Measurements from ENCODE around the gene BRAT1.

The BRAT1 gene

DNA sequence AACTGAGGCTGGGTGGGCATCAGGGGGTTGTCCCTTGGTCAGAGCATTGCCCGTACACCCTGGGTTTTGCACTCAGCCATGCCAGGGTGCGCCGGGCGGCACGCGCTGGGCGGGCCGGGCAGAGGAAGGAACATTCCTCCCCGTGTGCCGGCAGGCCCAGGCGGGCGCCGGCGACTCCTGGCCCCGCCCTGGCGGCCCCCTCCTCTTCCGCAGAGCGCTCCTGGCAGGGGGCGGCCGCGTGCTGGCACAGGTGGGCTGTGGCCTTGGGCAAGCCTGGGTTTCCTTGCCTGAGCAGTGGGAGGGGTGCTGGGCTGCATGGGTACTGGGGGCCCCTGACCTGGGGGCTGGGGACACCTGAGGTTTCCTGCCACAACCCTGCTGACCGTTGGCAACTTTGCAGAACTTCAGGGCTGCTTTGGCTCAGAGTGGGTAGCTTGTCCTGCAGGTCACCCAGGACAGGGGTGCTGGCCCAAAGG is 31.8 kb downstream of the BRAT1 start:
- no peak for DNase-seq

DNA sequence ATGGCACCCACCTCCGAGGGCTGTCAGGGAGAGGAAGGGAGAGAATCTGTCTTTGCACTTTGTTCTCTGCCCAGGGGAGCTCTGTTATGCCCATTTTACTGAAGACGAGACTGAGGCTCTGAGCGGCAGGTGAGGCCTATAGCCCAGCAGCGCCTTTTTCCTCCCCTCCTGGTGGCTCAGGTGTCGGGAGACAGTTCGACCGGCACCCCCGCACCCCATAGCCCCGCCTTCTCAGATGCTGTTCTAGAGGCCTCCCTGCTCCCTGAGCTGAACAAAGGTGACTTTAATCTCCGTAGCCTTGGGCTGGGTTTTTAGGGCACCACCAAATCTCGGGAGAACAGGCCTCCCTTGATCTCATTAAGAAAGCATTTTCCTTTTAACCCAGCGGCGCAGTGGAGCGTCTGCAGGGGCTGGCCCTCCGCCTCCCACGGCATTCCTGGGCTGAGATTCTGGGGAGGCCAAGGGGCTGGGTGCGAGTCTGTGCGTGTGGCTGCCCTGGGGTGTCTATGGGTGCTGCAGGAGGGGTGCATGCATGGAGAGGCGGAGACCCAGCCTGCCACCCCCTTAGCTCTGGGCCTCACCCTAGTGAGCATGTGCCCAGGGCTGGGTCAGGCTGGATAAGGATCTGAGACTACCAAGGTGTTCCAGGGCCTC is 32.4 kb downstream of the BRAT1 start:
- DNase-seq = no peak

DNA sequence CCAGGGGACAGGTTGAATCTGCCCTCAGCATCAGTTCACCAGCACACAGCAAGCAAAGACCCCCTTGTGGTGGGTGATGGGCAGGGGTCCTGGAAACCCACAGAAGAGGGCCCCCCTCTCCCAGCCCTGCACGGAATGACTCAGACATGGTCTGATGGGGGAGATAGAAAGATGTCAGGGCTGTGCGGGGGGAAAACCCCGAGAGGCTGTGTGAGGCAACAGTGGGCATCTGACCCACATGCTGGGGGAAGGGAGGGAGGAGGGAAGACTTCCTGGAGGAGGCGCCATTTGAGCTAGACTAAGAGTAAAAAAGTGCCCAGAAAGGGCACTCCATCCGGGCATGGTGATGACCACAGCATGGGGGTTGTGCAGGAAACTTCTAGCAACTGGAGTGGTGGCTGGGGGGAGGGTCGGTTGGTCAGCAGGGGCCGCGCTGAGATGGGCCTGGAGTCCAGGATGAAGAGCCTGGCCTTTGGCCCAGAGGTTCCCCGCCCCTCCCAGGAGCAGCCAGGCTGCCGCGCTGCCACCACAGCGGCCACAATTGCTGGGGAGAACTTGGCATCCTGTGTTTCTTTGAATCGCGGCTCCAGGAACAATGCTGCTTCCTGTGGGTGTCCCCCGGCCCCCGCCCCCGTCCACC is 33.3 kb downstream of the BRAT1 start:
- peak; percentile 80 for DNase-seq

DNA sequence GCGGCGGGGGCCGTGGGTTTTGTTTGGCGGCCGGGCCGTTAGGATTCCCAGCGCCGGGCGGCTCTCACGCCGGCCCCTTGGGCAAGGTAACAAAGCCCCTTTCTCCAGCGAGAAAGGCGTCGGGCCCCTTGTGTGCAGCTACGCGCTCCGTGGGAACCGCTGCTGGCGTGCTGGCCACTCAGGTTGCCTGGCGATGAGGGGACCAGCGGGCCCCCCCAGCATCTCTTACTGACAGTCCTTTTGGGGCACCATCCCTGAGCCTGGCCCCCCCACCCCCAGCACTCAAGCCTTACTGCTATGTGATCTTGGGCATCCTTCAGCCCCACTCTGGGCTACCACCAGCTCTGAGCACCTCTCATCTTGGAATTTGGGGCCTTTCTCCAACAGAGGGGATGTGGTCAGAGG is 34.0 kb downstream of the BRAT1 start:
- DNase-seq = no peak

DNA sequence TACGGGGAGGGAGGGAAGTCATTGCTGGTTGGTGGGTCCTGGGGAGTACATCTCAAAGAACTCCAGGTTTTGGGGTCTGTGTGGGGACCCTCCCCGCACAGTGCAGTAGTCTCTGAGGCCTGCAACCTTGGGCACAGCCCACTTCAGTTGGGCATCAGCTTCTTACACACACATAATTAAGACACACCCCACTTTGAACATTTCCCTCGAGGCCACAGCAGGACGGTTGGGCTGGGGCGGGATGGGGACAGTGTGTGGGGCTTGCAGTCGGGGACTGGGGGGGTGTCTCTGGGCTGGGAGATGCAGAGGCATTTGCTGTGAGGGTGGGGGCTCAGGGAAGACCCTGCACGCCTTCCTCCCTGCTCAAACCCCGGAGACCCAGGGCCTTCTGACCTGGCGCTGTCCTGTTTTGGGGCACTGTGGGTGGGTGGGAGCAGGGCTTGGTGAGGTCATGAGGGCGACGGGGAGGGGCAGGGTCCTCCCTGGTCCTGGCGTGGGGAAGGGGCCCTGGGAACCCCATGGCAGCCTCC is 34.5 kb downstream of the BRAT1 start:
- DNase-seq = peak; percentile 57

DNA sequence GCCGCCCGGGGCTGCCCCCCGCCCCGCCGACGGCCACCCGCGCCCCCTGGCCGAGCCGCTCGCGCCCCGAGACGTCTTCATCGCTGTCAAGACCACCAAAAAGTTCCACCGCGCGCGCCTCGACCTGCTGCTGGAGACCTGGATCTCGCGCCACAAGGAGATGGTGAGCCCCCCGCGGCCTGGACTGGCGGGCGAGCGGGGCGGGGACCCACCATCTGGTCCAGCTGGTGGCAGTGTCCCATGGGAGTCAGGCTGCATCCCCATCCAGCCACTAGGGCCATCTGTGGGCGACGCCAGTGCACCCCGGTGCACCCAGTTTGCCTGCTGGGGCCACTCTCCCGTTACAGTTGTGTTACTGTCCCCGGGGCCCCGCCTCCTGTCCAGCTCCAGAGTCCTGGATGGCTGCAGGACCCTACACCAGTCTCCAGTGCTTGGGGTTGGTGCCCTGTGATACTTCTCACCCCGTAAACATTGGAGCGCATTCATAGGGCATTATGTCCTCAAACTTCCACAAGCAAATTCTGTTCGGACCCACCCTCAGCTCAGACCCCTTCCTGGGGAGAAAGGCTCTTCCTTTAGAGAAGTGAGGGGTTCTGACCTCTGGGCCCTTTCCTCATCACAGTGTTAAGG is 35.1 kb downstream of the BRAT1 start:
- no peak for DNase-seq

DNA sequence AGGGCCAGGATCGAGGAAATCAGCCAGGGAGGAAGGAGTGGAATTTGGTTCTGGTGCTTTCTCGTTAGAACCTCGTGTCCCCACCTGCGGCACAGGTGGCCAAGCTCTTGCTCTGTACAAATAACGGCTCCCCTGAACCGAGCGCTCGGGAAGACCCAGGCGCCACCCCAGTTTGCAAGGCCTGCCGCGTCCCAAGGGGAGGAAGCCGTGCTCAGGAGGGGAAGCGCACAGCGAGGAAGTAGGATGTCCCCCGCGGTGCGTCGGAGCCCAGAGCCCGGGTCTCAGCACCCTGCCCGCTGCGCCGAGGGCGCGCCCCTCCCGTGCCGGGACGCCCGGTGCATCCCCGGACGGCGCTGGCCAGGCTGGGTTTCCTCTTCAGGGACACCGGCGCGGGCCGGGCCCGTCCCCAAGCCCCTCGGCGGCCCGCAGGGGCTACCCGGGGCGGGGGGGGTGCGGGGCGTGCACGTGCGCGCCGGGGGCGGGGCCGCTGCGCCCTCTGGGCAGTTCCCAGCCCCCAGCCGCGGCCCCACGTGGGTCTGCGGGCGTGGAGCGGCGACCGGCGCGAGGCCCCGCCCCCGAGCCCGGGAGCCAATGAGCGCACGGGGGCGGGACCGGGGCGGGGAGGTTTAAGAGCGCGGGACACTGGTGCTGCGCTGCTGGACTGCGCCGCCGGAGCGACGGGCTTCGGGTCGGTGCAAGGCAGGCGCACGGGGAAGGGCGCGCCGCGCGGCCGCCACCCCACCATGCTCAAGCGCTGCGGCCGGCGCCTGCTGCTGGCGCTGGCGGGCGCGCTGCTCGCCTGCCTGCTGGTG is 36.0 kb downstream of the BRAT1 start, which contains the start of gene LFNG:
Gene LFNG (plus strand): TSS at position 656 of the 812 bp plus-strand sequence. CDS start 88 bp downstream, at position 744.
- DNase-seq = peak; percentile 91

DNA sequence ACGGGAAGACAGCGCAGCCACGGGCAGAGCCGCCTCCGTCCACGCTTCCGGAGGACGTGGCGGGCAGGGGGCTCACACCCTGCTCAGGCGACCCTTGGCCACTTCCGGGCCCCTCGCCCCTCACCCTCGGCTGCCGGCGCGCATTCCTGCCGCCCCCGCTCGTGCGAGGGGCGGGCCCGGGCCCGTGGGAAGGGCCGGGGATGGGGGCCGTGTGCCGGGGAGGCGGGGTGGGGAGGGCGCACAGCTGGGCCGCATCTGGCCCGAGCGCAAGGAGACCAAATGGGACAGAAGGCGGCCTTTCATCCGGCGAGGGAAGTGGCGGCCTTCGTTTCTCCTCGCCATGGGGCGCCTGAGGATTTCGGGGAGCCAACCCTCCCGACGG is 36.6 kb downstream of the BRAT1 start:
- DNase-seq = peak; percentile 66

DNA sequence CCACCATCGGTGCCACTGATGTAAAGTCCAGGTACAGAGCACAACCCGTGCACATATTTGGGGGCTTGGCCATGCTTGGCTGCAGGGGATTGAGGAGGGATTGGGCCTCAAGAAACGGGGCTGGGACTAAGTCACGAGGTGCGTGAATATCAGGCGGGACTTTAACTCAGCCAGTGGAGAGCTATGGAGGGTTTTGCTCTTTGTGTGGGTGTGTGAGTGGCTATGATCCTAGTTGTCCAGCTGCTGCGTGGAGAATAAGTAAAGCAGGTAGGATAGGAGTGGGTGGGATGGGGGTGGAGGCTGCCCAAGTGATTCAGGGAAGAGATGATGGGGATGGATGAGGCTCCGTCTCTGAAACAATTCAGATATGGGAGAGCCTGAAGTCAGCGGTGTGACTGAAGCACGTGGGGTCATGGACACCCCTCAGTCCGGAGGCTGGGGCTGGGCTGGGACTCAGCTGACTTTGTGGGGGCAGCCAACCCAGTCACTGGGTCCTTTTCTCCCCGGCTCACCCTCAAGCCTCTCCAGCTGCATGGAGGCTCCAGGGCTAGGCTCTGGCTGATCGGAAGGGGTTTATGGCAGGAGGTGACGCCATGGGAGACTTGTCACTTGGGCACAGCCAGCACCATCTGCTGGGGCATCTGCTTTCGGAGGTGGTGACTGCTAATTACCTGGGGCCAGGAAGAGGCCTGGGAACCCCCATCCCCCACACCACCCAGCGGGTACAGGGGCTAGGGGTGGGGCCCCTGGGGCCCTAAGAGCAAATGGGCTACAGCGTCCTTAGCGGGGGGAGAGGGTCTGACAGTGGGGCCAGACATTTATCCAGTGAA is 37.4 kb downstream of the BRAT1 start:
- no peak for DNase-seq

DNA sequence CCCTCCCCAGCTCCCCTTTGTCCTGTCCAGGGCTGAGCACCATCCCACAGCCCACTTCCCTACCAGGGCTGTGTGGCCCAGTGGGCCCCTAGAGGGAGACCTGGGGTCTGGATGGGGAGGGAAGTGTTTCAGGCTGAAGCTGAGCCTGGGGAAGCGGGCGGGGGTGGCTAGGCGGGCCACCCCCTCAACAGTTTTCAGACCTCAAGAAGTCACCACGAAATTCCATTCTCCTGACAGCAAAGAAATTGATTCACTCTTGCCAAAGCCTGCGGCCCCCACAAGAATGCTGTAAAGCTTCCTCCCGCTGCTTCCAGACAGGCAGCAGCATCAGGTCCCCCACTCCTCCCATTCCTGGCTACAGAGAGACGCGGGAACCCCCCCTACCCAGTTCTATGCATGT is 38.3 kb downstream of the BRAT1 start:
- peak; percentile 77 for DNase-seq

DNA sequence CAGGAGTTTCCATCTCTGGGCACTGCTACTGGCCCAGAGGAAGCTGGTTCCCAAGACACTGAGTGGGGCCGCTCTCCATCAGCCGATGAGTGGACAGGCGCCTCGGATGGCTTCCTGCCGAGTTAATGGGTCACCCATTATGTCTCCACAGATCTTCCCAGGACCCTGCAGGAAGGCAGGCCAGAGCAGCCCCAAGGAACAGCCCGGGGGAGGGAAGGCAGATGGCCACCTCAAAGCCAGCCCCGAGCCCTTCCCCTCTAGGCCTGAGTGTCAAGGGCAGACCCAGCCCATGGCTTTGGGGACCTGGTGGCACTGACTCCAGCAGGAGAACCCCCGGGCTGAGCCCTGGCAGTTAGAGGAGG is 39.1 kb downstream of the BRAT1 start:
- DNase-seq = no peak

DNA sequence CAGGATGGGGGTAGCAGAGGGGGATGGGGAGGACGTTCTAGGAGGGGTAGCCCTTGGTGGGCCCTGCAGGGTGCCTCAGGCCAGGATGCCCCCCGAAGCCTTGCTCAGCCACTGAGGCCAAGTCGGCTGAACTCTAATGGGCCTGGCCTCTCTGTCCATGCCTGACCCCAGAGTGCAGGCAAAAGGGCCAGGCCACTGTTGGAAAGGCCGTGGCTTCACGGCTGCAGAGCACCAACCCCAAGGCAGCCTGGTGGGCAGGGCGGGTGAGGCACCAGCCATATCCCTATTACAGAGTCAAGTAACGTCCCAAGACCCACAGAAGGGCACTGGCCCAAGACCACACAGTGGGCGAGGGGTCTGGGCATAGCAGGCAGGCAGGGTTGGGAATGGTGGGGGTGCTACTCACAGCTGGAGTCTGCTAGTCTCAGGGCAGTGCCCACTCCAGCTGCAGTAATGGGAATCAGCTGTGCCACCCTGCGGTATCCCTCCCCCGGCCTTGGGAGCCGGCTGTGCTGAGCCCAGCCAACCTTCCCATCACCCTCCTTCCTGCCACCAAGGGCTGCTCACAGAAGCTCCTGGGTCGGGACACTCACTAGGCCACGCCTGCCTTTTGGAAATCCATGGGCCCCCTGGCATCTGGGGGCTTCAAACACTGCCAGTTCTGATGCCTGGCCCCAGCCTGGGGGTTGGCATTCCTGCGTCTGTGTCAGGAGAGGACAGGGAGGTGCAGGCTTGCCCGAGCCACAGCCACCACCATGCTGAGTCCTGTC is 39.7 kb downstream of the BRAT1 start:
- DNase-seq = peak; percentile 76

DNA sequence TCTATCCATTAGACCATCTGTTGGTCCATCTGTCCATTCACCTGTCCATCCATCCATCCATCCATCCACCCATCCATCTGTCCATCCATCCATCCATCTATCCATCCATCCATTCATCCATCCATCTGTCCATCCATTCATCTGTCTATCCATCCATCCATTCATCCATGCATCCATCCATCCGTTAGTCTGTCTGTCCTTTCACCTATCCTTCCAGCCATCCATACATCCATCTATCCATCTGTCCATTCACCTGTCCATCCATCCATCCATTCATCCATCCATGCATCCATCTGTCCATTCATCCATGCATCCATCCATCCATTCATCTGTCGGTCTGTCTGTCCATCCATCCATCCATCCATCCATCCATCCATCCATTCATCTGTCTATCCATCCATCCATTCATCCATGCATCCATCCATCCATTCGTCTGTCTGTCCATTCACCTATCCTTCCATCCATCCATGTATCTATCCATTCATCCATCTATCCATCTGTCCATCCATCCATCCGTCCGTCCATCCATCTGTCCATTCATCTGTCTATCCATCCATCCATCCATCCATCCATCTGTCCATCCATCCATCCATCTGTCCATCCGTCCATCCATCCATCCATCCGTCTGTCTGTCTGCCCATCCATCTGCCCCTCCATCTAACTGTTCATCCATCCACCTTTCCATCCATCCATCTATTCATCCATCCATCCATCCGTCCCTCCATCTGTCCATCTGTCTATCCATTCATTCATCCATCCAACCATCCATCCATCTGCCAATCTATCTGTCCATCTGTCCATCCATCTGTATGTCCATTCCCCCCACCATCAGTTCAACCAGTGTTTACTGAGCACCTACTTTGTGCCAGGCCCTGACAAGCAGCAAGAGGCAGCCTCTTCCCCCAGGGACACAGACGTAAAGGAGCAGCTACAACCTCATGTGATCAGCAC is 40.6 kb downstream of the BRAT1 start:
- no peak for DNase-seq

DNA sequence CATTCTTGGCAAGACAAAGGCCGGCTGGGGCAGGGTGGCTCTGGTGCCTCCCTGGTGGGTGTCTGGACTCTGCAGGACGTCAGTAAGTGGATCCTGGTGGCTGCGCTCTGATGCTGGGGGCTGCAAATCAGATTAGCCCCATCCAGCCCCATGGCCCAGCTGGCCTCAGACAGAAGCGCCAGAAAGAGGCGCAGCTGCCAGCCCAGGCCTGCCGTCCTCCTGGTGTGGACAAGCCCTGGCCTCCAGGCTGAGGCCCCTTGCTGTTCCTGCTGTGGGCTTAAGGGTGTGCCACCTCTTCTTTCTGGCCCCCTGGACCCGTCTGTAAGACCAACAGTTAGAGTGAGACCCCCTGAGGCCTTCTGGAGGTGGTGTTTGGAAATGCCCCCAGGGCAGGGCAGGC is 41.6 kb downstream of the BRAT1 start:
- DNase-seq = no peak

DNA sequence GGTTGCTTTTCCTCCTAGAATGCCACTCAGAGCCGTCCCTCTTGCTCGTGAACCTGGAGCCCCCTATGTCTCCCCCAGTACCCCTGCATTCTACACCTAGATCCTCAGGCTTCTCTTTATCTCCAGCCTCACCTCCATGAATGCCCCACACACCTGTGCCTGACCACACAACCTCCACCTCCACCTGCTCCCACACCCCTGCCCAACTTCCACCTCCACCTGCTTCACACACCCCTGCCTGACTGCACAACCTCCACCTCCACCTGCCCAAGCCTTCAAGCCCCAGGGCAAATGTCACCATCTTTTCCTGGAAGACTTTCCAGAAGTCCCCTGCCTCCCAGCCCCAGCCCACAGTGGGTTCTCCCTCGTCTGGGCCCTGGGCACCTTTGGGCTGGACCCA is 42.6 kb downstream of the BRAT1 start:
- DNase-seq = no peak

DNA sequence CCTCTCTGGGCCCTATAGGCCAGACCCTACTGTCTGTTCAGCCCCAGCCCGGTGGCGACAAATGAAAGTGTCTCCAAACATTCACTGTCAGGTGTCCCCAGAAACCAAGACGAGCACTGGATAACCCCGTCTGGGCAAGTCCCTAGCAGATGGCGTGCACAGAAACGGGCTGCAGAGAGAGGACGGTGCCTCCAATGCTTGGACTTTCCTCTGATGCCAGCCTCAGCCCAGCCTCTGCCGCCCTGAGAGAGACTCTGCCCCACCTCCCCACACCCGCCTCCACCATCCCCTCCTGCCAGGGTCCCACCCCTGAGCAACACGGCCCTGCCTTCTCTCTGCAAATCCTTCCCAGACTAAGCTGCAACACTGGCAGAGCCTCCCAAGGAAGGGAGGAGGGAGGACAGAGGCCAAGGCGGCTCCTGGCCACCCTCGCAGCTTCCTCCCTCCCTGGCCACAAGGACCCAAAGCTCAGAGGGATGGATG is 43.1 kb downstream of the BRAT1 start:
- no peak for DNase-seq

DNA sequence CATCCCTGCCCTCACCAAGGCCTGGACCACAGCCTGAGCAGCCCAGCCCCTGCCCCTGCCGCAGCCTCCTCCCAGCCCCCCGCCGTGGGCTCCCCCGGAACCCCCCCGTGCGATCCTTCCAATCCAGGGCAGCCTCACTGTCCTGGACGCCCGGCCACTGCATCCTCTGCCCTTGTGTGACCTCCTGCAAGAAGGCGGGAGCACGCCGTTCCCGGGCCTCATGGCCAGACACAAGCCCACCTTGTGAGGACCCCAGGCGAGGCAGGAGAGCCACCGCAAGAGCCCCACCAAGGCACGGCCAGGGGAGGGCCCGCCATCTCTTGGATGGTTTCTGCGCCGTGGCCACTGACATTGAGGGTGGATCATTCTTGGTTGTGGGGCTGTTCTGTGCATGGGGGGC is 43.6 kb downstream of the BRAT1 start:
- DNase-seq = no peak

DNA sequence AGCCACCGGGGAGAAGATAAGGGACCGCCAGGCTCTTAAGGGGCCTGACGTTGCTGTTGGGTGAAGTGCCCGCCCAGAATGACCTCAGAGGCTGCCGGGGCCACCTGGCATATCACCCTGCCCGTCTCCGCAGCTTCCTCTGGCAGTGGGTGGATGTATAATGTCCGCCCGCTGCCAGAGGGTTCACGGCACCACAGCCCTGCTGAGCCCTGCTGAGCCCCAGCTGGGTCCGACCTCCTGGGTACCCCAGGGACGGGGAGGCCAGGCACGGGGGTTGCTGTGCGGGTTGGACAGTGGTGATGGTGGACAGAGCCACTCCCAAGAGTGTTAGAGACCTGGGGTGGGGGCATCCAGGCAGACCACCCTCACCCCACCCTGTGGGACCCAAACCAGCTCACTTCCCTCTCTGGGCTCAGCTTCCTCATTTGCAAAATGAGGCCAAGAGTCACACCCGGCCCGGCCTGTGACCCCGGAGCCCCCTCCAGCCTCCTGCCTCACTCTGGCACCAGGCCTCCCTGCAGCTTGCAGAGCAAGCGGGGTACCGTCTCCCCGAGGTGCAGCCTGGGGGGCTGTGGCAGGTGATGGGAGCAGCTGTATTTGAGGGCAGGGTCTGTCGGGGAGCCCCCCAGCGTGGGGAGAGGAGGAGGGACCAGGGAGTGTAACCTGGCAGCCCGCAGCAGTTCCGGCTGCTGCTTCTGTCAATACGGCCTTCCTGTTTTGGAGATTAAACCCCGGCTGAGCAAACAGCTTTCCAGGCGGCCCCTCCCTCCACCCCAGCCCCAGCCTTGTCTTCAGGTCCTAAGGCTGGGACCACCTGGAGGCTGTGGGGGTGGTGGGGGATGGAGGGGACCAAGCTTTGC is 44.2 kb downstream of the BRAT1 start:
- DNase-seq = no peak
